Endothelial cell of umbilical vein (primary cell): ENCODE data around the gene PTPRK. TPM values are rescaled to one million over a fixed set of nuclear protein-coding genes. Genes with fewer than 3 reads are reported as not detected.

ENCODE experiments used
- BruUV-seq: library from RNA; stranded (reverse); fragments of 400-500 nt; replicated peaks from 2 replicates; lab custom pipeline; 2021; lab: Mats Ljungman, UMichigan
- CTCF ChIA-PET: fragments of 300-600, 350-600 bp; sonication (Branson Sonifier 250); formaldehyde crosslinking; loops from one replicate; lab custom pipeline; 2021; ENCODE audit warnings: antibody characterized with exemption, inconsistent platforms; lab: Charles Lee
- POLR2A ChIA-PET: fragments of 300-600, 350-600 bp; sonication (Branson Sonifier 250); formaldehyde crosslinking; loops from one replicate; lab custom pipeline; 2021; ENCODE audit warnings: antibody characterized with exemption, inconsistent platforms; lab: Charles Lee
- DNase-seq: peaks from one replicate; pipeline ENCODE4 v3.0.0-alpha.2; 2011; ENCODE audit warnings: low read depth, low spot score
- FAIRE-seq: peaks from 2 replicates; lab custom pipeline; 2011; peaks lifted over from hg19 to GRCh38; lab: Jason Lieb, UNC
- H2AFZ ChIP-seq: 2 replicates; pipeline ENCODE4 v1.6.0; 2012; ENCODE audit warnings: low read depth, low read length, control low read depth, inconsistent platforms
- H3K27ac ChIP-seq: 2 replicates; pipeline ENCODE4 v1.5.1; 2011; ENCODE audit warnings: low read depth, mild to moderate bottlenecking, control low read depth, low read length, moderate library complexity; ENCODE audit not compliant: insufficient read depth
- H3K27me3 ChIP-seq, 2 experiments: 2 replicates each; pipeline versions ENCODE4 v1.6.0 to v1.6.1; 2011; ENCODE audit warnings: low read length in 2 of 2, mixed read lengths in 1 of 2; ENCODE audit not compliant: control insufficient read depth in 2 of 2, insufficient read depth in 2 of 2
- H3K36me3 ChIP-seq, 2 experiments: 2 replicates in 1 of 2; 3 replicates in 1 of 2; pipeline ENCODE4 v1.5.1; 2011; ENCODE audit warnings: low read length in 2 of 2, mild to moderate bottlenecking in 1 of 2, moderate library complexity in 1 of 2; ENCODE audit not compliant: control insufficient read depth in 2 of 2, insufficient read depth in 2 of 2; ENCODE audit errors: extremely low read depth in 1 of 2
- H3K4me1 ChIP-seq: 3 replicates; pipeline ENCODE4 v1.5.1; 2011; ENCODE audit warnings: mild to moderate bottlenecking, low read length; ENCODE audit not compliant: control insufficient read depth, insufficient read depth; ENCODE audit errors: extremely low read depth
- H3K4me2 ChIP-seq: 2 replicates; pipeline ENCODE4 v1.6.1; 2011; ENCODE audit warnings: low read length, control low read depth, mixed read lengths; ENCODE audit not compliant: insufficient read depth
- H3K4me3 ChIP-seq, 3 experiments: fragments of 200-600 bp in 1 of 3; sonication (generic), shearing (Covaris generic) in 1 of 3; replicated peaks in 1 of 3; 2 replicates each; pipeline ENCODE4 v1.5.1; 2011 to 2016; ENCODE audit warnings: control low read depth in 3 of 3, low read length in 3 of 3, mild to moderate bottlenecking in 2 of 3, inconsistent platforms in 1 of 3, low read depth in 1 of 3, moderate library complexity in 1 of 3; ENCODE audit not compliant: insufficient read depth in 1 of 3
- H3K79me2 ChIP-seq: 2 replicates; pipeline ENCODE4 v1.6.0; 2012; ENCODE audit warnings: low read length, inconsistent platforms; ENCODE audit not compliant: control insufficient read depth, insufficient read depth
- H3K9ac ChIP-seq: replicated peaks from 2 replicates; pipeline ENCODE3; 2011; ENCODE audit warnings: low read length, control low read depth; ENCODE audit not compliant: insufficient read depth; ENCODE audit errors: extremely low read depth
- H3K9me1 ChIP-seq: replicated peaks from 3 replicates; pipeline ENCODE4 v1.6.0; 2011; ENCODE audit warnings: mild to moderate bottlenecking, low read length; ENCODE audit not compliant: control insufficient read depth, insufficient read depth; ENCODE audit errors: extremely low read depth
- H3K9me3 ChIP-seq: replicated peaks from 2 replicates; pipeline ENCODE4 v1.5.1; 2012; ENCODE audit warnings: low read length, inconsistent platforms; ENCODE audit not compliant: control insufficient read depth, insufficient read depth
- H4K20me1 ChIP-seq: replicated peaks from 2 replicates; pipeline ENCODE3; 2011; ENCODE audit warnings: mild to moderate bottlenecking, low read length; ENCODE audit not compliant: control insufficient read depth, insufficient read depth; ENCODE audit errors: extremely low read depth
- EZH2 ChIP-seq: IDR thresholded peaks from 2 replicates; pipeline ENCODE4 v1.6.1; 2012; ENCODE audit warnings: borderline replicate concordance, low read depth, mild to moderate bottlenecking, moderate library complexity, low read length, inconsistent platforms; ENCODE audit not compliant: severe bottlenecking
- dilution Hi-C: fragments of 300-500 bp; cut with MboI; formaldehyde crosslinking; loops from one replicate; pipeline ENCODE4 v1.15.0; 2019; ENCODE audit warnings: low sequenced_read_pairs; ENCODE audit not compliant: extremely low pct_ligation_motif_present
- intact Hi-C: fragments of 100-400 bp; cut with micrococcal nuclease; formaldehyde crosslinking; loops from one replicate; pipeline ENCODE4 v1.10.0; 2022
- polyA plus RNA-seq, 4 experiments: library from polyadenylated mRNA; depleted of rRNA in 3 of 4; stranded (reverse) in 3 of 4; unstranded in 1 of 4; fragments of >200 nt; gene quantifications; 2 replicates each; pipeline versions ENCODE4 v1.2.1 to v1.2.3, GENCODE V29; 2011 to 2012; ENCODE audit warnings: missing spikeins in 1 of 4
- total RNA-seq: library from RNA; stranded (reverse); gene quantifications from 2 replicates; pipeline ENCODE4 v1.2.3, GENCODE V29; 2021
- TF ChIP-seq, protein P1 (sequence below), 2 donors: IDR thresholded peaks; 1 replicate in 1 of 2; 2 replicates in 1 of 2; pipeline ENCODE4 v1.5.1; 2011; ENCODE audit warnings: low read length in 2 of 2, mild to moderate bottlenecking in 2 of 2, moderate library complexity in 2 of 2, control low read depth in 1 of 2, inconsistent platforms in 1 of 2, low read depth in 1 of 2; ENCODE audit not compliant: insufficient read depth in 1 of 2; ENCODE audit errors: extremely low read depth in 1 of 2

The PTPRK gene
- total and polyA plus RNA-seq, 2 donors (not counting 3 experiments of a cell fraction or from before 2014, with no cell fraction given), result 15.2 to 74.0 TPM

DNA sequence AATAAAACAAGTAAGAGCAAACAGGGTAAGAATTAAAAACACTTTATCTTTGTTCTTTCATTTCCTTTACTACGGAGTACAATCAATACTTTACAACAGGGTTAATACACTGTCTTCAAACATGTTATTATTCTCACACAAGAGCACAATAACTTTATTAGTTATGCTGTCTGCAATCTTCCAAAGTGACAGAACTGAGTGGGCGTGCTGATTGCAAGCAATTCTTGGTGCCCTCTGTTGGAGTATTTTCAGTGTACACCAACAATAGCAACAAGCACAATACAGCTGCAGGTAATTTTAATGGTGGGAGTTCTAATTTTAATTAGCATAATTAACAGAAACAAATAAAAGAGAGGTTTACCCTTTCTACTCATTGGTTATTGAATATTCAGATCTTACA, 33.9 kb upstream of the PTPRK start:
- Histone ChIP-seq H3K4me2 (no peak overlapping the region), H3K4me3 (no peak overlapping the region), H2AFZ (no peak overlapping the region), H3K79me2 (no peaks in the 10 kb centered on the region), H3K9me3 (no peaks in the 10 kb centered on the region), H4K20me1 (no peaks in the 10 kb centered on the region), H3K27ac (no peak overlapping the region), H3K36me3 (no peaks in the 10 kb centered on the region), H3K9ac (no peak overlapping the region), H3K9me1 (no peaks in the 10 kb centered on the region), H3K27me3 (no peaks in the 10 kb centered on the region), H3K4me1 (no peaks in the 10 kb centered on the region)
- intact Hi-C loops, result no loop called here
- FAIRE-seq (no peak), DNase-seq (peak; percentile 24)
- dilution Hi-C loops, result no loop called here
- CTCF ChIA-PET, result interaction anchor here (0.6 to 1.2 kb wide), 2 partner anchors 696 to 699 kb away, joined by 3 to 5 read pairs; no protein-coding TSS in a partner anchor
- TF ChIP-seq EZH2, result no peak
- TF ChIP-seq, protein P1, sequence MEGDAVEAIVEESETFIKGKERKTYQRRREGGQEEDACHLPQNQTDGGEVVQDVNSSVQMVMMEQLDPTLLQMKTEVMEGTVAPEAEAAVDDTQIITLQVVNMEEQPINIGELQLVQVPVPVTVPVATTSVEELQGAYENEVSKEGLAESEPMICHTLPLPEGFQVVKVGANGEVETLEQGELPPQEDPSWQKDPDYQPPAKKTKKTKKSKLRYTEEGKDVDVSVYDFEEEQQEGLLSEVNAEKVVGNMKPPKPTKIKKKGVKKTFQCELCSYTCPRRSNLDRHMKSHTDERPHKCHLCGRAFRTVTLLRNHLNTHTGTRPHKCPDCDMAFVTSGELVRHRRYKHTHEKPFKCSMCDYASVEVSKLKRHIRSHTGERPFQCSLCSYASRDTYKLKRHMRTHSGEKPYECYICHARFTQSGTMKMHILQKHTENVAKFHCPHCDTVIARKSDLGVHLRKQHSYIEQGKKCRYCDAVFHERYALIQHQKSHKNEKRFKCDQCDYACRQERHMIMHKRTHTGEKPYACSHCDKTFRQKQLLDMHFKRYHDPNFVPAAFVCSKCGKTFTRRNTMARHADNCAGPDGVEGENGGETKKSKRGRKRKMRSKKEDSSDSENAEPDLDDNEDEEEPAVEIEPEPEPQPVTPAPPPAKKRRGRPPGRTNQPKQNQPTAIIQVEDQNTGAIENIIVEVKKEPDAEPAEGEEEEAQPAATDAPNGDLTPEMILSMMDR (IDR thresholded peaks at IDR 0.05; ENCODE audit: extremely low read depth in 1 of 2, insufficient read depth in 1 of 2, low read depth in 1 of 2, low read length in 2 of 2), result peak in 1 of 2 donors; percentile 9
- BruUV-seq, result no TSS peak
- POLR2A ChIA-PET, result no interaction called here

- no peak for DNase-seq
- Histone ChIP-seq H3K27me3 (no peaks in the 10 kb centered on the region), H3K9ac (no peak overlapping the region), H3K4me3 (no peak overlapping the region), H3K79me2 (no peaks in the 10 kb centered on the region), H2AFZ (no peak overlapping the region), H3K9me1 (no peaks in the 10 kb centered on the region), H3K4me1 (no peaks in the 10 kb centered on the region), H3K27ac (no peak overlapping the region), H3K36me3 (no peaks in the 10 kb centered on the region), H4K20me1 (no peaks in the 10 kb centered on the region), H3K4me2 (no peak overlapping the region), H3K9me3 (no peaks in the 10 kb centered on the region)
- BruUV-seq, result no TSS peak
- CTCF ChIA-PET, result interaction anchor here (0.6 kb wide), 1 partner anchor 777 kb away, joined by 3 read pairs; no protein-coding TSS in a partner anchor
- POLR2A ChIA-PET, result no interaction called here
- dilution Hi-C loops (no loop called here), intact Hi-C loops (no loop called here)
- no peak for FAIRE-seq
- no peak for TF ChIP-seq EZH2
Measured at GRCh38 chr6:128541261-128541660, 20.9 kb upstream of the PTPRK start.
